ENCODE data around the gene DLEC1. TPM values are rescaled to one million over a fixed set of nuclear protein-coding genes. Genes with fewer than 3 reads are reported as not detected.

The DLEC1 gene
- total RNA-seq, 2 experiments from 2014 or later, result 0.63 to 0.99 TPM

DNA sequence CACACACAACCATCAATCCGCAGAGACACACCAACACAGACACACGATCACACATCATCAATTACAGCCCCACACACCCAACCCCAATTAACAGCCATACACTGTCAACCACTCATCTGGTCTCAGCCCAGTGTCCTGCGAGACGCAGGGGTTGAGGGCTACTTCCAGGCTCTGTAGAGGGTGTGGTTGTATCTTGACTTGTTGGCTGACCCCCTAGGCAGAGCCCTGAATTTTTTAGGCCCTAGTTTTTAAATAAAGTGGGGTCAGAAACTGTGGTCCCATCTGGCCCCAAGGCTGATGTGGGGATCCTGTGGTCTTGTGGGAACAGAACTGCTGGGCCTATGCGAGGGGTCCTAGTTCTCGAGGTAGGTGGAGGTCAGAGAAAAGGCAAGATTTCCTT, 39.2 kb upstream of the DLEC1 start:
- CTCF ChIA-PET, result no interaction called here
- POLR2A ChIA-PET, result no interaction called here

- ChIA-PET POLR2A (no interaction called here), CTCF (interaction anchor here (0.6 to 1.0 kb wide), 2 partner anchors 23 to 26 kb away, joined by 3 read pairs; no protein-coding TSS in a partner anchor)
These were observed 38.6 kb upstream of the DLEC1 start for GRCh38 chr3:38000242-38000916.

DNA sequence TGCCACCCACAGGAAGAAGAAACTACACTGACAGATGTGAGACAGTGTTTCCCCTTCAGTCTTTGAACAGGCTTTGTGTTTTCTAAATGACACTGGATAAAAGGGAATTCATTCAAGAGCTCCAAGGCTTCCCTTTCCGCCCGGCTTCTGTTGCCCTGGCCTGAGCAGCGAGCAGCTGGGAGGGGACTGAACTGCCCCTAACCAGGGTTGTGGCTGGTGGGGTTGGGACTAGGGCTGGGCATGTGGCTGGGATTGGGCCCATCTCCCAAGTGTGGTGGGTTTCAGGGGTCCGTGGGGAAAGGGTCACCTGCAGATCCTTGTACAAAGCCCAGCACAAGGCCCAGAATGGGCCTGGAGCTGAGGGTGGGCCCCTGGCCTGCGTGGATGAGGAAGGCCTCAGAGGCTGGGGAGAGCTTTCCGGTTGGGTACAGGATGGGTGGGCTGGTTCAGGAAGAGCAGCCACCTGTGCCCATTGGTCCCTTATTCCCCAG, 38.0 kb upstream of the DLEC1 start:
- CTCF ChIA-PET, result interaction anchor here (0.6 to 1.9 kb wide), 3 partner anchors 15 to 27 kb away, joined by 3 to 6 read pairs (median 3); no protein-coding TSS in a partner anchor
- POLR2A ChIA-PET, result no interaction called here

DNA sequence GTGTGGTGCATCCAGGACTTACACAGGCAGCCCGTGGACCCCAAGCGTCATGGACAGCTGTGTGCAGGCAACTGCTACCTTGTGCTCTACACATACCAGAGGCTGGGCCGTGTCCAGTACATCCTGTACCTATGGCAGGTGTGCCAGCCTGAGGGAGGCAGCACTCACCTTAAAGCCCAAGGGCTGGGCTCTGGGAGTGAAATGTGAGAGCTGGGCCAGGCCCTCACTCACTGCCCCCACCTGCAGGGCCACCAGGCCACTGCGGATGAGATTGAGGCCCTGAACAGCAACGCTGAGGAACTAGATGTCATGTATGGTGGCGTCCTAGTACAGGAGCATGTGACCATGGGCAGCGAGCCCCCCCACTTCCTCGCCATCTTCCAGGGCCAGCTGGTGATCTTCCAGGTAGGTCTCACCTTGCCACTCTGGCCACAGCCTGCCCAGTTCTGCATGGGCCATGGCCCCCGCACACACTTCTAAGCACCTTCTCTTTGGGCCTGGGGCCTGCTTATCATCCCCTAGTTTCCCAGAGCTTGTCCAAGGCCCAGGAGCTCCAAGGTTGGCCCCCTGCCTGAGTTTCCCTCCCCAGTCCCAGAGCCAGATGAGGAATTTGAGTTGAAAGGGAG, 37.4 kb upstream of the DLEC1 start:
- CTCF ChIA-PET, result interaction anchor here (0.6 to 1.9 kb wide), 3 partner anchors 15 to 27 kb away, joined by 3 to 6 read pairs (median 3); no protein-coding TSS in a partner anchor
- POLR2A ChIA-PET, result no interaction called here

GRCh38 chr3:38002291-38002876, 36.6 kb upstream of the DLEC1 start:
- CTCF ChIA-PET, result interaction anchor here (0.9 to 1.9 kb wide), 2 partner anchors 16 to 134 kb away, joined by 3 to 6 read pairs; no protein-coding TSS in a partner anchor
- POLR2A ChIA-PET, result no interaction called here

- ChIA-PET POLR2A (no interaction called here), CTCF (interaction anchor here (0.9 to 1.4 kb wide), 3 partner anchors 10 to 134 kb away, joined by 3 to 5 read pairs (median 3); no protein-coding TSS in a partner anchor)
These were observed 36.1 kb upstream of the DLEC1 start for GRCh38 chr3:38002940-38003339.

DNA sequence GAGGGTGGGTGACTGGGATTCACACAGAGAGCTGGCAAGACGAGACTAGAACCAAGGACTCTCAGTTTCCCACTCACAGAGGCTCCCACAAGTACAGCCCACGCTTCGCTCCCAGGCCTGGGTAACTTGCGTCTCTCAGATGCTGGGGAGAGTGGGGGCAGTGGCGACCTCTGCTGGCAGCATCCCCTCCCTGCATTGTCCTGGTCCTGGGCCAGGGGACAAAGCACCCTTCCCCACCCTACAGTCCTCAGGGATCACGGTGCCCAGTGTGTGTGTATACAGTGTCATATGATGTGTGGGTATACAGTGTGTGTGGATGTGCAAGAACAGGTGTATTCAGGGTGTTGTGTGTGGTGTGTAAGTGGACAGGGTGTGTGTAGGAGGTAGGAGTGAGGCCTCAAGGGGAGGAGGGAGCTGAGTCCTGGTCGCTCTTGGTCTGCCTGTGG, 35.6 kb upstream of the DLEC1 start:
- ChIA-PET CTCF (interaction anchor here (0.7 to 1.4 kb wide), 11 partner anchors 9 to 104 kb away, joined by 3 to 5 read pairs (median 3); partner anchors contain the start of gene PLCD1), POLR2A (no interaction called here)

GRCh38 chr3:38003817-38004414, 35.1 kb upstream of the DLEC1 start:
- CTCF ChIA-PET, result interaction anchor here (0.7 to 1.4 kb wide), 11 partner anchors 9 to 104 kb away, joined by 3 to 5 read pairs (median 3); partner anchors contain the start of gene PLCD1
- POLR2A ChIA-PET, result no interaction called here

- CTCF ChIA-PET, result interaction anchor here (0.8 to 1.4 kb wide), 5 partner anchors 7 to 105 kb away, joined by 3 to 6 read pairs (median 3); no protein-coding TSS in a partner anchor
- POLR2A ChIA-PET, result no interaction called here
These were observed 34.5 kb upstream of the DLEC1 start for GRCh38 chr3:38004415-38005075.

GRCh38 chr3:38005076-38006020, 33.7 kb upstream of the DLEC1 start:
- ChIA-PET CTCF (interaction anchor here (0.9 to 1.4 kb wide), 2 partner anchors 8 to 31 kb away, joined by 3 to 6 read pairs; no protein-coding TSS in a partner anchor), POLR2A (no interaction called here)

- CTCF ChIA-PET, result no interaction called here
- POLR2A ChIA-PET, result interaction anchor here (1.2 kb wide), 1 partner anchor 11 kb away, joined by 3 read pairs; no protein-coding TSS in a partner anchor
These were observed 33.0 kb upstream of the DLEC1 start for GRCh38 chr3:38006031-38006430.

DNA sequence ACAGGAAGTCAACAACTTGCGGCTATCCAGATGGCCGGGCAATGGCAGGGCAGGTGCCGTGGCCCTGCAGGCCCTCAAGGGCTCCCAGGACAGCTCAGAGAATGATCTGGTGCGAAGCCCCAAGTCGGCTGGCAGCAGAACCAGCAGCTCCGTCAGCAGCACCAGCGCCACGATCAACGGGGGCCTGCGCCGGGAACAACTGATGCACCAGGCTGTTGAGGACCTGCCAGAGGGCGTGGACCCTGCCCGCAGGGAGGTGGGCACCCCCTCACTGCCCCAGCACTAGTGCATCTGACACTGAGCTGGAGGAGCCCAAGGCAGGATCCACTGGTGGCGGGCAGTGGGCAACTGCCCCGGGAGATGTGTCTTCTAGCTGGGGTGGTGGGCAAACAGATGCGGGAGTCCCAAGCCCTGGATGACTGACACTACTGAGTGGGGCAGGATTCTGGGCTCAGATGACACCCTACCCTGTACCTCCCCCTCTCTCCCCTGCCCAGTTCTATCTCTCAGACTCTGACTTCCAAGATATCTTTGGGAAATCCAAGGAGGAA, 32.5 kb upstream of the DLEC1 start:
- ChIA-PET POLR2A (interaction anchor here (1.2 kb wide), 1 partner anchor 11 kb away, joined by 3 read pairs; no protein-coding TSS in a partner anchor), CTCF (no interaction called here)

DNA sequence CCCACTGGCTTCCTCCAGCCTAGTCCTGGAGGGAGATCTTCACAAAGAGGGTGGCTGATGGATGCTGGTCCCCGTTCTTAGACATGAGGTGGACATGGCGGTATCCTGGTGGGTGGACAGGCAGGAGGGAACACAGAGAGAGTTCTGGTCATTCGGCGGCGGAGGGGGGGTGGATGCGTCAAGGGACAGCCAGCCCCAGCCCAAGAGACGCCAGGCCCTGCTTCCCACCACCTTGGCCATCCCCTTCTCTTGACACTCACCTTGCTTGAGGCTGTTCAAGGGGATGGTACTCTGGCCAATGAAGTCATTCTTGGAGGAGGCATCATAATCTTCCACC, 31.3 kb upstream of the DLEC1 start:
- ChIA-PET POLR2A (no interaction called here), CTCF (interaction anchor here (0.6 kb wide), 1 partner anchor 80 kb away, joined by 3 read pairs; no protein-coding TSS in a partner anchor)

DNA sequence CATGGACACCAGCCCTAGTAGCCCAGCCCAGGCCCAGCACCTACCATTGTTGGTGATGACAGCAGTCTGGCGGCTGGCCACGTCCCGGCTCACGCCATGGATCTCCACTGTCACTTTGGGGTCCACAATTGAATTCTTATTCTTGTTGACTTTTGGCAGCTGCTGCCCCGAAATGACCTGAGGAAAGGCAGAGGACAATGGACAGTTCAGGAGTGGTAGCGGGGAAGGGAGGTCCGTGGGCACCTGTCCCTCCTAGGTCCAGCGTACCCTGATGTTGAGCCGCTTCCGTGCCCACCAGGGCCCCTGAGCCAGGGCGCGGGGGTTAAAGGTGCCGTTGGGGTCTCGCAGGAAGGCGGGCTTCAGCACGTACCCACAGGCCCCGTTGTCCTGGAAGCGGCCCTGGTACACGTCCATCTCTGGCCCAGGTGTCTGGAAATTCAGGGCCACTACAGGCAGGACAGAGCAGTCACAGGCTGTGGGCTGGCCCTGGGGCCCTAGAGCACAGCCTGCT, 30.8 kb upstream of the DLEC1 start:
- CTCF ChIA-PET, result no interaction called here
- POLR2A ChIA-PET, result no interaction called here

- POLR2A ChIA-PET, result no interaction called here
- CTCF ChIA-PET, result interaction anchor here (0.6 kb wide), 1 partner anchor 33 kb away, joined by 3 read pairs; no protein-coding TSS in a partner anchor
These were observed 29.9 kb upstream of the DLEC1 start for GRCh38 chr3:38008971-38009580.

DNA sequence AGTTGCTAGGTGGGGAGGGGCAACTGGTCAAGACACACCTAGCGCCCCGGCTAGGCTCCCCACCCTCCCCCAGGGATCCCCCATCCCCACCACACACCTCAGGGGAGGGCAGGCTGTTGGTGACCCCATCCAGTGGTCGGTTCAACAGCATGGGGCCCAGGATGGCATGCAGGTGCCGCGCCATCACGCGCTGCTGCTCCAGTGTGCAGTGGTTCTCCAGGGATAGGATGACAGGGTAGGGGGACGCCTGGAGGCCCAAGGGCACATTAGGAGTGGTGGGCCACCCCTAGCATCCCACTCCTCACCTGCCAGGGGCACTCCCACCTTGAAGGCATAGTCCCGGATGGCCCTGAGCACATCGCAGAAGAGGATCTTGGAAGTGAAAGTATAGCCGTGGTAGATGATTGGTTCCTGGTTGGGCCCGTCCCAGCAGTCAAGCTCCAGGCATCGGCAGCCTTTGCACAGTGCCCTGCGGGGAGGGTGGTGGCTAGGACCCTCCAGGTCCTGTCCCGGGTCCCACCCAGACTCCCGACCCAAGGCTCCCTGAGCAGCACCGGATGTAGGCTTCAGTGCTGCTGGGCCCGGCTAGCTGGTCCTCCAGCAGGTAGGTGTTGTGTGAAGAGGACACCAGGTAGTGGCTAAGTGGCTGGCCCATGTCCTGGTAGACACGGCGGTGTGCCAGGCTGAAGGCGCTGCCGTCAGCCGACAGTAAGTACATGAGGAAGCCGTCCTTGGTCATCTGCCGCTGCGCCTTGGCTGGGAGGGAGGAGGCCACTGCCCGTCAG, 29.0 kb upstream of the DLEC1 start:
- POLR2A ChIA-PET, result no interaction called here
- CTCF ChIA-PET, result no interaction called here

GRCh38 chr3:38011111-38011510, 27.9 kb upstream of the DLEC1 start:
- CTCF ChIA-PET, result no interaction called here

More at GRCh38 chr3:38011111-38011510, 27.9 kb upstream of the DLEC1 start:
- POLR2A ChIA-PET, result no interaction called here

Data from activated CD8-positive, alpha-beta memory T cell treated with anti-CD3 and anti-CD28 coated beads for 36 hours (primary cell).